NOMO-1 treated with DMSO at 0.1 percent for 48 hours (cell line): ENCODE results near the gene ASXL1.

ENCODE experiments used
- DNase-seq: peaks from one replicate; lab custom pipeline; 2025; ENCODE audit not compliant: unreplicated experiment; lab: John Stamatoyannopoulos, UW

The ASXL1 gene

GRCh38 chr20:32476684-32477593, 118.8 kb downstream of the ASXL1 start:
- DNase-seq: no peak

- no peak for DNase-seq
Observed at GRCh38 chr20:32477594-32478512, 119.7 kb downstream of the ASXL1 start.

DNA sequence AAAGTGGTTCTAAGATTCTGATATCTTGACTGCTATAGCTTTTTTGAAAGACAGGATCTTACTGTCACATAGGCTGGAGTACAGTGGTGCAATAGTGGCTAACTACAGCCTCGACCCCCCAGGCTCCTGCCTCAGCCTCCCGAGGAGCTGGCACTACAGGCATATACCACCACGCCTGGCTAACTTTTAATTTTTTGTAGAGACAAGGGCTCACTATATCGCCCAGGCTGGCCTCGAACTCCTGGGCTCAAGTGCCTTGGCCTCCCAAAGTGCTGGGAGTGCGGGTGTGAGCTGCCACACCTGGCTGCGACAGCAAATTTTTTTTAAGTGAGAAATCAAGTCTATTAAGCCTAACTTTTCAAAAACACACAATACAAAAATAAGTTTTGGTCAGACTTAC, 120.4 kb downstream of the ASXL1 start:
- DNase-seq: no peak

DNA sequence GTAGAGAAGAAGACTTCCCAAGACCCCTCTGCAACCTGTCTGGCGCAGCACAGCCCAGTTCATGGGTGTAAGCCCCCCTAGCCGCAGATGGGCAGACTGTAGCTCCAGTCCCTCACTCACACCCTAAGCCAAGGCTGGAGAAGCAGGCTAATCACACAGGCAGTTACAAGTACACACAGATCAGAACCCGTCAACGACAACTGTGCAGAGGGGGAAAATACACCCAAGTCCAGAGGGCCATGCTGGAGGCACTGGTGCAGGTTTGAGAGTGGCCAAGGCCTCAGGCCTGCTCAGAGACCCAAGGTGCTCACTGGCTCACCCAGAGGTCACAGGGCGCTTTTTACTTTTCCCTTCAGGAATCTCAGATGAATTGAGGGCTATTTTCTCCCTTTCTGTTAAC, 120.9 kb downstream of the ASXL1 start:
- DNase-seq: no peak

- DNase-seq: no peak
Observed at GRCh38 chr20:32479697-32480171, 121.6 kb downstream of the ASXL1 start.

DNA sequence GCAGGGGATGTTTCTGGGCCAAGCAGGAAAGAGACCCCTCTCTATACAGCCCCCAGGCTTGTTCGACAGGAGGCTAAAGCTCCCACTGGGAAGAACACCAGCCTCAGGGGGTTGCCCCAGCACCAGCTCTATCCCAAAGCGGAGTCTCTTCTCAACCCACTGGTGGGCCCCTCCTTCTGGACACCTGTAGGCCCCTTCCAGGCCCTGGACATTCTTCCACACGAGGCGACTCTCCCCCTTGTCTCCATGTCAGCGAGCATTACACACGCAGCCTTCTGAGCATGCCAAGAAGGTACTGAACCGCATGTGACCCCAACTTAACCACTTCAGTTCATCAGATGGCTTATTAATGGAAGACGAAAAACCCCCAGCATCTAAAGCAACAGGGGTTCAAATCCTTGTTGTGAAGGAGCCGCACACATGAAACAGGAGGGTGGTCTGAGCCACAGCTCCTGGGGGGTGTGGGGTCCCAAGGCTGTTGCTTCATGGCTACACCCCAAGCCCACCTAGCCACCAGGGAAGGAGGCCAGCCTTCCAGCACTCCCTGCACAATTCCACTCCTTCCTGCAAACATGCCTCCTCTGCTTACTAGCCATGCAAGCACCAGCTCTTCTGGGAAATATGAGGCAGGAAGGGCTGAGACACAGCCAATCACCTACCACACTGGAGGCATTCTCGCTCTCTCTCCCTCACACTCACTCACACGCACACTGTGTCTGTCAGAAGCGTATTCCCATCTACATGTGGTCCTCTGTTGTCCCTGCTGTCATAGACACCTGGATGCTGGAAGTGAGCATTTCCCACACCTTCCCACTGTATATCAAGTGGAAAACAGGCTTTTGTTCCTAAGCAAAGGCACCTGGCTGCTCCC, 122.5 kb downstream of the ASXL1 start:
- DNase-seq: no peak

DNA sequence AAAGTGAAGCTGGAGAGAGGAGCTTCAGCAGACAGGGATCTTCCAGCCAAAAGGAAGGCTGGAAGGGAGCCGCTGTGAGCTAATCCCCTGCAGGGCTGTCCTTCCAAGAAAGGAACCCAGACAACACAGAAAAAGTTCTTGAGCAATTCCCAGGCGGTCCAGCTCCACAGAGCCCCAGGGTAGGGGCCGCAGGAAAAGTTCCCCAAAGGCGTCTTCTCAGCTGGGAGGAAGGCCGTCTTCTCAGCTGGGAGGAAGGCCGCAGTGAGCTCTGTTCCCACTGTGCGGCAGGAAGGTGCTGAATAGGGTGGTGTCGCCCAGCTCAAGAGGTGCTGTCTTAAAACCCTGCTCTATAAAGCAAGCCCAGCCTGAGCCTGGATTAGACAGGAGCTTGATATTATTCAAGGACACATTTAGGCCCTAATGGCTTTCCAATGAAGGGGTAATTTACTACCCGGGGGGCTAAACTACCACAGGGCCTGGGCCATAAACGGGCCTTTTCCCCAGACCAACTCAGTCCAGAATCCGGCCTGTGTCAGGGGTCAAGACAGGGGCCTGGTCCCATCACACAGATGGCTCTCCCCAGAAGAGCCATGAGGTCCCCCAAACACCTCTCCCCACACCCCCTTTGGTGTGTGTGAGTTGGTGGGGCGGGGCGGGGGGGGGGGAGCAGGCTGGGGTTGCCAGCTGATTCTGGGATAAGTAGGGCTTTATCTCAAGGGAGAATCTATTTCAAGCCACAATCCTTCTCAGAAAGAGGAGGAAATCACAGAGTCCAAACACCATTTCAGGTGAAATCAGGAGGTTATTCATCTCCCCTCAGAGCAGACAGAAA, 123.4 kb downstream of the ASXL1 start:
- no peak for DNase-seq

GRCh38 chr20:32482143-32482441, 124.0 kb downstream of the ASXL1 start:
- no peak for DNase-seq

GRCh38 chr20:32482442-32483261, 124.5 kb downstream of the ASXL1 start:
- DNase-seq: peak; percentile 64

DNA sequence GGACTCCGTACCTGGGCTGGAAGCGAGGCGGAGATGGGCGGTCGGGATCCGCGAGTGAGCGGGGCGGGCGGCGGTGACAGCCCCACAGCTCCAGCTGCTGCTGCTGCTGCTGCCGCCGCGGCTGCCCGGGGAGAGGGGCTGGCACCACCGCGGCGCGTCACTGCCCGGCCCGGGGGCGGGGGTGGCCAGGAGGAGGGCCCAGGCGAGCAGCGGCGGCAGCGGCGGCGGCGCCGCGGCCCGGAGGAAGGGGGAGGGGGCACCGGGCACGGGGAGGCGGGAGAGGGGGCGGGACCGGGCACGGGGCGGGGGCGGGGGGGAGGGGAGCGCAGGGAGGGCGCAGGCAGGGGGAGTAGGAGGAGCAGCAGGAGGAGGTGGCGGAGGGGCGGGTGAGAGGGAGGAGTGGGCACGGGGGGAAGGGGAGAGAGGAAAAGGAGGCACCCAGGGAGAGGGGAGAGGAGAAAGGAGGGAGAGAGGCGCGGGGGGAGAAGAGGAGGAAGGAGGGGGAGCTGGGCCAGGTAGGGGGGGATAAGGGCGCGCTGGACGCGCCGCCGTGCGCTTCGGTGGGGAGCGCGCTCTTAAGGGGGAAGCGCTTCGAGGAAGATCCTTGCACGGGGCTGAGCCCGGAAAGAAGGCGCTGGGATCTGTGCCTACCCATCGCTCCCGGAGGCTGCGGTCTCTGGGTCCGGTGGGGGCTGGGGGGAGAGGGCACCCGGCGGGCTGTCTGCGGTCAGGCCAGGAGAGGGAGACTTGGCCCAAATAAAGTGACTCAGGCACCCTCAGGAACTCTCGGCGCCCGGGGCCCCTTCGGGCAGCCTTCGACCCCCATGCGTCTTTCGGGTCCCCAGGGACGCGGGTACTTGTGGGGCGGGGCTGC, 125.5 kb downstream of the ASXL1 start:
- DNase-seq: peak; percentile 23

- no peak for DNase-seq
Observed at GRCh38 chr20:32484225-32484957, 126.3 kb downstream of the ASXL1 start.

GRCh38 chr20:32484958-32485769, 127.0 kb downstream of the ASXL1 start:
- DNase-seq: peak; percentile 78

DNA sequence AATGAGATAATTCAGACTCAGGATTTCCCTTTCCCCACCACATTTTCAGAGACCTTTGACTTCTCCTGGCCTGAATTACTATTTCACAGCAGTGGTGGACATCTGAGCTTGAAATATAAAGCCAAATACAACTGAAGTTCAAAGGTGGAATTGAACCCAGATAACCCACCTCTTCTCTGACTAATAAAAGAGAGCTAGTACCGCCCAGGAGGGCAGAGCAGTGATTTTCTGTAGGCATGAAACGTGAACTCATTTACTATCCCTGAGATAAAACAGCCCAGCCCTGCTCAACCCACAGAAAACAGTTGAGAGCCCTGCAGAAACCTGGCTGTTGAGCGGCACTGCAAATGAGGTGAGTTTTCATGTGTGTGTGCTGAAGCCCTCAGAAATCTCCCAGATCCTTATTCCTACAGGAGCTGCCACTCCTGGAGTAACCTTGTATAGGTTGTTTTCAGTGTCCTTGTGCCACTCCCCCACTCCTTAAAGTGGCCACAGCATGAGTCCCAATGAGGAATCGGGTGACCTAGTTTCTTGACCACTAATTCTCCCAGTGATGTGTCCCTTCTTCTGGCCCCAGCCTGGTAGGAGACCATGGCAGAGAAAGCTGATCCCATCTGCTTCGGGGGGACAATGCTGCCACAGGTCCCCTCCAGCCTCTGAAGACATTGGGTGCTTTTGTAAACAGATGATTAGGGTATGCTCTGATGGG, 127.8 kb downstream of the ASXL1 start:
- DNase-seq: no peak

DNA sequence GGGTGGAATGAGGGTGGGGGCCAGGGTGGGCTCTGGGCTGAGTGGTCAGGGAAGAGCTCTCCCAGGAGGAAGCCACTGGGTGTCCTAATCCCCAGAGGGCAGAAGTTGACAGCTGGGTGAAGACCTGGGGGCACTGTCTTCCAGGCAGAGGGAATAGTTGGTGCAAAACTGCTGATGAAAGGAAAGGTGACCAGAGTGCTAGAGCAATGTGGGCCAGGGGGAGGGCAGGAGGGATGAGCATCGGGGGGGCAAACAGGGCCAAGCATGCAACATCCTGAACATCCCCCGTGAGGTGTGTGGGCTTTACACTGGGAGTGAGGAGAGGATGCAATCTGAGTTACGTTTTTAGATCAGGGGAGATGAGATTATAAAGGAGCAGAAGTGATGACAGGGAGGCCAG, 129.2 kb downstream of the ASXL1 start:
- no peak for DNase-seq

- no peak for DNase-seq
Observed at GRCh38 chr20:32488066-32488838, 130.1 kb downstream of the ASXL1 start.
